ENCODE data around the gene WDR88.

DNA sequence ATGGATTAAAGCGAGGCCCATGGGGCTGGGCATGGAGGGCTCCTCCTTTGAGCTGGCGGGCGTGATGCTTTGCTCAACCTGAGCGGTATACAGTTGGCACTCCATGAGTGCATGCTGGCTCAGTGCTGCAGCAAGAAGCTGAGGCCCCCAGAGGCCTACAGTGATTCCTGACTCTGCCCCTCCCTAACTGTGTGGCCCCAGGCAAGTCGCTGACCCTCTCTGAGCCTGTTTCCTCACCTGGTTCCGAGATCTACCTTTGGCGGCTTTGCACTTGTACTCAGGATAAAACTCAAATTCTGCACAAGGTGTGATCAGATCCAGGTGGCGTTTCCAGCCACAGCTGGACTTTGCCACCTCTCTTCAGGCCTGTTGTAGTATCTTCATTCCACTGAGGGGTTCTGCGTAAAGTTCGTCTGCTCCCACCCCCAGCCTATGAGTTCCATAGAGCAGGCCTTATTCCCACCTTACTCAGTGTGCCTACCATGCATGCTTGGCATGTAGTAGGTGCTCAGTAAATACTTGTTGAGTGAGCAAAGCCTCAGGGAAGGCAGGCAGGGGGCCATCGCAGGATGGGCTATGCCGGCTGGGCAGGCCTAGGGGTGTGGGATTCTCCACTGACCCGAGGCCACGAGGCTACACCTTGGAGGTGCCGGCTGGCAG is 70.1 kb downstream of the WDR88 start:
- TF ChIP-seq GATA2 (IDR thresholded peaks at IDR 0.05; ENCODE audit: low read depth, low read length) (no peak), GATA3 (IDR thresholded peaks at IDR 0.05; ENCODE audit: low read depth, low read length) (no peak)
